Natural killer cell (primary cell): ENCODE measurements around the gene CADM1. TPM values are rescaled to one million over a fixed set of nuclear protein-coding genes. Genes with fewer than 3 reads are reported as not detected.
A peak's percentile ranks its signal among the peaks of the same experiment; 100 is the strongest.

Experiments
- ATAC-seq, 3 donors: fragments of 150-1000 bp in 2 of 3; fragments of 200-7000 bp in 1 of 3; cut with Tn5 transposase; 1 replicate in 1 of 3; 2 replicates in 2 of 3; pipeline ENCODE4 v1.10.0; 2021; ENCODE audit warnings: mild to moderate bottlenecking in 2 of 3, moderate library complexity in 2 of 3
- DNase-seq, 2 donors: peaks; one replicate each; pipeline versions ENCODE4 v3.0.0 to v3.0.0-alpha.2; 2013 to 2021; ENCODE audit warnings: mixed read lengths in 1 of 2
- H3K27ac ChIP-seq: one replicate; pipeline ENCODE4 v1.5.1; 2013; ENCODE audit warnings: mild to moderate bottlenecking, low read length
- H3K27me3 ChIP-seq: one replicate; pipeline ENCODE4 v1.6.1; 2013; ENCODE audit warnings: low read length; ENCODE audit not compliant: control insufficient read depth, insufficient read depth
- H3K36me3 ChIP-seq: one replicate; pipeline ENCODE4 v1.6.1; 2013; ENCODE audit warnings: low read length; ENCODE audit not compliant: control insufficient read depth, insufficient read depth
- H3K4me1 ChIP-seq: one replicate; pipeline ENCODE4 v1.6.1; 2013; ENCODE audit warnings: low read length; ENCODE audit not compliant: control insufficient read depth, insufficient read depth
- H3K4me3 ChIP-seq: one replicate; pipeline ENCODE4 v1.5.1; 2013; ENCODE audit warnings: low read length
- H3K9me3 ChIP-seq: one replicate; pipeline ENCODE4 v1.6.1; 2013; ENCODE audit warnings: low read length; ENCODE audit not compliant: control insufficient read depth, insufficient read depth
- H3K27ac Mint-ChIP-seq, 2 donors: one replicate each; pipeline ENCODE4 v1.8.0; 2022; ENCODE audit warnings: mild to moderate bottlenecking in 2 of 2, mixed read lengths in 2 of 2, moderate library complexity in 1 of 2
- H3K27me3 Mint-ChIP-seq, 2 donors: one replicate each; pipeline ENCODE4 v1.8.0; 2022; ENCODE audit warnings: low read depth in 2 of 2, mixed read lengths in 2 of 2
- H3K36me3 Mint-ChIP-seq: one replicate; pipeline ENCODE4 v1.8.0; 2022; ENCODE audit warnings: mixed read lengths
- H3K4me1 Mint-ChIP-seq, 2 donors: one replicate each; pipeline ENCODE4 v1.8.0; 2022; ENCODE audit warnings: mixed read lengths in 2 of 2
- H3K4me3 Mint-ChIP-seq: one replicate; pipeline ENCODE4 v1.8.0; 2022; ENCODE audit warnings: mild to moderate bottlenecking, moderate library complexity, mixed read lengths
- H3K9me3 Mint-ChIP-seq, 2 donors: one replicate each; pipeline ENCODE4 v1.8.0; 2022; ENCODE audit warnings: mixed read lengths in 2 of 2
- WGBS: methylation state at CpG from one replicate; pipeline ENCODE4 v1.1.7; 2013; ENCODE audit warnings: missing lambda C conversion rate; ENCODE audit not compliant: insufficient coverage; 5-methylcytosine and 5-hydroxymethylcytosine counted together
- intact Hi-C: fragments of 100-400 bp; cut with micrococcal nuclease; formaldehyde crosslinking; loops from one replicate; pipeline ENCODE4 v1.14.2; 2022
- total RNA-seq, 4 donors: library from RNA; stranded (reverse); fragments of 120-200 nt in 1 of 4; gene quantifications; one replicate each; pipeline versions ENCODE4 v1.2.3 to v1.2.4, GENCODE V29; 2013 to 2022
- TF ChIP-seq, protein P1 (sequence below): fragments of 200-600 bp; IDR thresholded peaks from one replicate; pipeline ENCODE4 v1.8.0; 2022; ENCODE audit warnings: antibody characterized with exemption

CADM1 gene
- total RNA-seq, 3 donors from 2014 or later (not counting 1 experiment from before 2014, with no cell fraction given), result 3.2 to 4.2 (median 3.9) TPM

GRCh38 chr11:115220423-115220822 lies 283.8 kb downstream of the CADM1 start:
- Histone ChIP-seq H3K9me3 (no peaks in the 10 kb centered on the region), H3K36me3 (no peaks in the 10 kb centered on the region), H3K4me1 (peaks cover 13% of the 10 kb centered on the region), H3K27ac (no peak overlapping the region), H3K27me3 (no peaks in the 10 kb centered on the region), H3K4me3 (no peak overlapping the region)
- H3K4me3 Mint-ChIP-seq, result no peak overlapping the region
- H3K36me3 Mint-ChIP-seq, result no peaks in the 10 kb centered on the region
- H3K9me3 Mint-ChIP-seq, result no peaks in the 10 kb centered on the region
- ATAC-seq (no peak), DNase-seq (no peak)
- H3K4me1 Mint-ChIP-seq, result peaks cover under 1 to 8% of the 10 kb centered on the region in 2 donors
- peaks cover 0 to 7% of the 10 kb centered on the region in 2 donors for H3K27me3 Mint-ChIP-seq
- H3K27ac Mint-ChIP-seq, result no peak overlapping the region
- TF ChIP-seq, protein P1, sequence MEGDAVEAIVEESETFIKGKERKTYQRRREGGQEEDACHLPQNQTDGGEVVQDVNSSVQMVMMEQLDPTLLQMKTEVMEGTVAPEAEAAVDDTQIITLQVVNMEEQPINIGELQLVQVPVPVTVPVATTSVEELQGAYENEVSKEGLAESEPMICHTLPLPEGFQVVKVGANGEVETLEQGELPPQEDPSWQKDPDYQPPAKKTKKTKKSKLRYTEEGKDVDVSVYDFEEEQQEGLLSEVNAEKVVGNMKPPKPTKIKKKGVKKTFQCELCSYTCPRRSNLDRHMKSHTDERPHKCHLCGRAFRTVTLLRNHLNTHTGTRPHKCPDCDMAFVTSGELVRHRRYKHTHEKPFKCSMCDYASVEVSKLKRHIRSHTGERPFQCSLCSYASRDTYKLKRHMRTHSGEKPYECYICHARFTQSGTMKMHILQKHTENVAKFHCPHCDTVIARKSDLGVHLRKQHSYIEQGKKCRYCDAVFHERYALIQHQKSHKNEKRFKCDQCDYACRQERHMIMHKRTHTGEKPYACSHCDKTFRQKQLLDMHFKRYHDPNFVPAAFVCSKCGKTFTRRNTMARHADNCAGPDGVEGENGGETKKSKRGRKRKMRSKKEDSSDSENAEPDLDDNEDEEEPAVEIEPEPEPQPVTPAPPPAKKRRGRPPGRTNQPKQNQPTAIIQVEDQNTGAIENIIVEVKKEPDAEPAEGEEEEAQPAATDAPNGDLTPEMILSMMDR, result no peak
- WGBS, result 74% methylated on average over 6 of the region's 6 CpGs
- intact Hi-C loops, result no loop called here

- Mint-ChIP-seq H3K9me3 (no peaks in the 10 kb centered on the region), H3K4me1 (peaks cover 6 to 8% of the 10 kb centered on the region in 2 donors), H3K27me3 (peaks cover 0 to 4% of the 10 kb centered on the region in 2 donors), H3K4me3 (no peak overlapping the region), H3K27ac (no peak overlapping the region), H3K36me3 (no peaks in the 10 kb centered on the region)
- WGBS, result 57% methylated on average over 3 of the region's 3 CpGs
- Histone ChIP-seq H3K4me3 (no peak overlapping the region), H3K27me3 (no peaks in the 10 kb centered on the region), H3K27ac (no peak overlapping the region), H3K9me3 (no peaks in the 10 kb centered on the region), H3K4me1 (peaks cover 18% of the 10 kb centered on the region), H3K36me3 (no peaks in the 10 kb centered on the region)
- ATAC-seq (no peak), DNase-seq (no peak)
- intact Hi-C loops, result no loop called here
- TF ChIP-seq, protein P1, result no peak
Measured at GRCh38 chr11:115219376-115219775, 284.8 kb downstream of the CADM1 start.

GRCh38 chr11:115217726-115218311 lies 286.4 kb downstream of the CADM1 start:
- Mint-ChIP-seq H3K4me3 (no peak overlapping the region), H3K27me3 (peaks cover 0 to 4% of the 10 kb centered on the region in 2 donors), H3K9me3 (no peaks in the 10 kb centered on the region), H3K4me1 (peaks cover 0 to 6% of the 10 kb centered on the region in 2 donors), H3K27ac (no peak overlapping the region), H3K36me3 (no peaks in the 10 kb centered on the region)
- WGBS, result 81% methylated on average over 6 of the region's 8 CpGs
- Histone ChIP-seq H3K27me3 (no peaks in the 10 kb centered on the region), H3K27ac (no peak overlapping the region), H3K9me3 (no peaks in the 10 kb centered on the region), H3K4me3 (no peak overlapping the region), H3K36me3 (no peaks in the 10 kb centered on the region), H3K4me1 (peaks cover 19% of the 10 kb centered on the region)
- ATAC-seq, result no peak
- peak in 1 of 2 donors; percentile 50 for DNase-seq
- intact Hi-C loops, result no loop called here
- TF ChIP-seq, protein P1, result no peak
